ENCODE results near the gene HS2ST1.

HS2ST1 gene

DNA sequence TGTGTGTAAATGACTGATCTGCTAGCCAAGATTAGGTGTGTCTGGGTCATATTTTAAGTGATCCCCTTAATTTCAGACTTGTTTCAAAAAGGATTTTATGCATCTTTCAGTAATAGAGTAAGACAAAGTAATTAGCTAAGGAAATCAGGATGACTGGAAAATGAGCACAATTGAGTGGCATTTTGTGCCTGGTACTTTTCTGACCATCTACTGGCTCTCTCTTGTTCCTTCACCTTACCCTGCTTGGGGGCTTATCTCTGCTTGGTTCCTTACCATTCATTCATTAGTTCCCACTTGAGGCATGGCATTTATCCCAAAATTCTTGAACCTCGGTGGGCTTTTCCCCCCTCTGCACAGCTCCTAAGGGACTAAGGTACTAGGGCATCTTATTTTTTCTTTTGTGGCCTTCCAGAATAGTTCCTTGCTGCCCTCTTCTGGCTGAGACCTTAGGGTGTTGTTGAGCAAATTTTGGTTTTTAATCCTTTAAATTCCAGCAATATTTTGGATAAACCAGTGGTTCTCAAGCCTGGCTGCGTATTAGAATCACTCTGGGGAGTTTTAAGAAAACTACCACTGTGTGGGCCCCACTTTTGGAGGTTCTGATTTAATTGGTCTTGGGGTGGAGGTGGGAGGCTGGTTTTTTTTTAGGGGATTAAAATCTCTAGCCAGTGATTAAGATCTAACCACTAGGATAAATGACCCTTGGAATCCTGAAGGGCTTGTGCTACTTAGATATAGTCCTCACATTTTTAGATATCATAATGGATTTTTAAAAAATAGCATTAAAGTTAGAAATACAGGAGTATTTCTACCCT lies 50.8 kb downstream of the HS2ST1 start:
- Histone ChIP-seq H3K27me3 (replicated peaks in 2 of 5; ENCODE audit: control insufficient read depth in 4 of 5, insufficient read depth in 5 of 5, low read length in 4 of 5) (no peaks in the 10 kb centered on the region), H3K4me3 (ENCODE audit: control insufficient read depth in 1 of 7, extremely low read depth in 1 of 7, insufficient read depth in 4 of 7, low read depth in 2 of 7, low read length in 6 of 7) (no peak overlapping the region), H3K36me3 (ENCODE audit: control insufficient read depth in 4 of 4, insufficient read depth in 4 of 4, low read length in 3 of 4) (no peaks in the 10 kb centered on the region), H3K4me1 (ENCODE audit: control extremely low read depth in 1 of 4, control insufficient read depth in 4 of 4, insufficient read depth in 4 of 4, low read length in 3 of 4) (peaks cover 0 to 3% (median 0%) of the 10 kb centered on the region in 4 experiments), H3K9me3 (ENCODE audit: control extremely low read depth in 1 of 5, control insufficient read depth in 4 of 5, insufficient read depth in 2 of 5, low read depth in 1 of 5, low read length in 4 of 5) (no peaks in the 10 kb centered on the region), H3K27ac (ENCODE audit: insufficient read depth in 1 of 2, low read depth in 1 of 2, low read length in 2 of 2, poor library complexity in 1 of 2, severe bottlenecking in 2 of 2) (no peak overlapping the region)
- ChIA-PET CTCF (interaction anchor here (0.6 to 3.1 kb wide), 15 partner anchors 9 to 175 kb away, joined by 3 to 24 read pairs (median 5); no protein-coding TSS in a partner anchor), POLR2A (interaction anchor here (1.2 kb wide), 1 partner anchor 50 kb away, joined by 3 read pairs; no protein-coding TSS in a partner anchor)
- peak; percentile 38 to 53 (median 43) for DNase-seq
- WGBS (ENCODE audit: insufficient coverage), result 0% methylated on average over 1 of the region's 2 CpGs

DNA sequence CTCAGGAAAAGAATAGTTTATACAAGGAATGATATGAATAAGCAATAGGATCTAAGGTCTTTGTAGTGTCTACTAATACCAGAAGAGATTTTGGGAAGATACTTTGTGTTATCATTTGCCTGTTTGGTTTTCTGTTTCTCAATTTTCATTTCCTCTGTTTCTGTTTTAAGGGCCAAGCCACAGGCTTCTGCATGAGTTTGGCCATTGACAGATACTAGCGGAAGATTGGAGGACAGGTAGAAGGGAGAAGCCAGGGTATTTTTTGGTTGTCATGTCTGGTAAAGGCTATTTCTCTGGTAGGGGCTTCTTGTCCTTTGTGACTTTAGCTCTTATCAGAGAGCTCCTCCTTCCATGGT lies 51.4 kb downstream of the HS2ST1 start:
- Histone ChIP-seq H3K27ac (ENCODE audit: insufficient read depth in 1 of 2, low read depth in 1 of 2, low read length in 2 of 2, poor library complexity in 1 of 2, severe bottlenecking in 2 of 2) (no peak overlapping the region), H3K27me3 (replicated peaks in 2 of 5; ENCODE audit: control insufficient read depth in 4 of 5, insufficient read depth in 5 of 5, low read length in 4 of 5) (no peaks in the 10 kb centered on the region), H3K9me3 (ENCODE audit: control extremely low read depth in 1 of 5, control insufficient read depth in 4 of 5, insufficient read depth in 2 of 5, low read depth in 1 of 5, low read length in 4 of 5) (no peaks in the 10 kb centered on the region), H3K36me3 (ENCODE audit: control insufficient read depth in 4 of 4, insufficient read depth in 4 of 4, low read length in 3 of 4) (no peaks in the 10 kb centered on the region), H3K4me3 (ENCODE audit: control insufficient read depth in 1 of 7, extremely low read depth in 1 of 7, insufficient read depth in 4 of 7, low read depth in 2 of 7, low read length in 6 of 7) (no peak overlapping the region), H3K4me1 (ENCODE audit: control extremely low read depth in 1 of 4, control insufficient read depth in 4 of 4, insufficient read depth in 4 of 4, low read length in 3 of 4) (peaks cover 0 to 3% (median 0%) of the 10 kb centered on the region in 4 experiments)
- ChIA-PET CTCF (interaction anchor here (0.8 to 3.1 kb wide), 6 partner anchors 11 to 140 kb away, joined by 3 to 24 read pairs (median 6); no protein-coding TSS in a partner anchor), POLR2A (no interaction called here)
- no peak for DNase-seq
- WGBS (ENCODE audit: insufficient coverage), result 100% methylated on average over 1 of the region's 1 CpG

DNA sequence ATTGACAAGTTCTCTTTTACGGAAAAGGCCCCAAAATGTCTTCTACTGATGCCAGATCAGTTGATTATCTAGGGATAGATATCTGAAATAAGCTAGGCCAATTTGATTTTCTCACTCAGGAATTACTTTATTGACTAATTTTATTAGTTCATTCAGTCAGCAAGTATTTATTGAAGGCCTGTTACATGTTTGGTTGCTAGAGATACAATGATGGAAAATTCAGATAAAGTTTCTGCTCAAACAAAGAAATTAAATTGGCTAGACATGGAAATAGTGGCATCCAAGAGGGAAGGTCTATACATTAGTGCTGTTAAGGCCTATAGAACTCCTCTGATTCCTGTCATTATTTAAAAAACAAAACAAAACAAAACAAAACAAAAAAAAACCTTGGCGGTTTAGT lies 56.5 kb downstream of the HS2ST1 start:
- POLR2A ChIA-PET, result no interaction called here

DNA sequence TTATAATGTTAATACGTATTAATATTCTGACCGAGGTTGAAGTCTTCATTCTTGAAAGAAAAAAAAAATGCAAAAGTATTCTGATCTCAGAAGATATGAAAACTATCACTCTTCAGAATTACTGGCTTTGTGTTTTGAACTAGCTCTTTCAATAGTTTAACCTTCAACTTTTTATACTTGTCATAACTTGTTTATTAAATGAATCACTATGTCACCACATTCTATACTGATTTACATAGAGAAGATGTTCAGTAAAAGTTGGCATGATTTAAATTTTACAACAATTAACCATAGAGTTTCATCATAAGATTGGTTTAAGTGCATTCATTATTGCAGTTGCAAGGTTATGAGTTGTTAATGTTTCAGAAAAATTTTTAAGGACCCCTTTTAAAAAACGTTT lies 57.3 kb downstream of the HS2ST1 start:
- ChIA-PET CTCF (interaction anchor here (0.6 to 1.6 kb wide), 2 partner anchors 77 to 511 kb away, joined by 3 read pairs; no protein-coding TSS in a partner anchor), POLR2A (interaction anchor here (0.6 kb wide), 1 partner anchor 469 kb away, joined by 7 read pairs; no protein-coding TSS in a partner anchor)

More for the DNA sequence above, 56.5 kb downstream of the HS2ST1 start:
- no peak for DNase-seq
- H3K4me3 ChIP-seq (ENCODE audit: control insufficient read depth in 1 of 7, extremely low read depth in 1 of 7, insufficient read depth in 4 of 7, low read depth in 2 of 7, low read length in 6 of 7), result no peak overlapping the region
- H3K4me1 ChIP-seq (ENCODE audit: control extremely low read depth in 1 of 4, control insufficient read depth in 4 of 4, insufficient read depth in 4 of 4, low read length in 3 of 4), result peaks cover 0 to under 1% (median 0%) of the 10 kb centered on the region in 4 experiments
- CTCF ChIA-PET, result no interaction called here
- WGBS (ENCODE audit: insufficient coverage), result no CpG with 5 or more reads among the region's 2 CpGs
- H3K27me3 ChIP-seq (replicated peaks in 2 of 5; ENCODE audit: control insufficient read depth in 4 of 5, insufficient read depth in 5 of 5, low read length in 4 of 5), result no peaks in the 10 kb centered on the region
- H3K36me3 ChIP-seq (ENCODE audit: control insufficient read depth in 4 of 4, insufficient read depth in 4 of 4, low read length in 3 of 4), result no peaks in the 10 kb centered on the region
- no peaks in the 10 kb centered on the region for H3K9me3 ChIP-seq (ENCODE audit: control extremely low read depth in 1 of 5, control insufficient read depth in 4 of 5, insufficient read depth in 2 of 5, low read depth in 1 of 5, low read length in 4 of 5)
- H3K27ac ChIP-seq (ENCODE audit: insufficient read depth in 1 of 2, low read depth in 1 of 2, low read length in 2 of 2, poor library complexity in 1 of 2, severe bottlenecking in 2 of 2), result no peak overlapping the region

DNA sequence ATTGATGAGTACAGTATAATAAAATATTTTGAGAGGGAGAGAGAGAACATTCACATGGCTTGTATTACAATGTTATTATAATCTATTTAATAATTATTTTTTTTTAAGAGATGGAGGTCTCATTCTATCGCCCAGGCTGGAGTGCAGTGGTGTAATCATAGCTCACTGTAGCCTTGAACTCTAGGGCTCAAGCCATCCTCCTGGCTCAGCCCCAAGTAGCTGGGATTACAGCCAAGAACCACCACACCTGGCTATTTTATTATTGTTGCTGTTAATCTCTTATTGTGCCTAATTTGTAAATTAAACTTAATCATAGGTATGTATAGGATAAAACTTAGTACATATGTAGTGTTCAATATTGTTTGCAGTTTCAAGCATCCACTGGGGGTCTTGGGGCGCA lies 57.8 kb downstream of the HS2ST1 start:
- ChIA-PET CTCF (interaction anchor here (0.6 to 1.6 kb wide), 2 partner anchors 76 to 512 kb away, joined by 3 read pairs; no protein-coding TSS in a partner anchor), POLR2A (interaction anchor here (0.6 kb wide), 1 partner anchor 470 kb away, joined by 7 read pairs; no protein-coding TSS in a partner anchor)
- no peak for DNase-seq
- no peak overlapping the region for H3K27ac ChIP-seq (ENCODE audit: insufficient read depth in 1 of 2, low read depth in 1 of 2, low read length in 2 of 2, poor library complexity in 1 of 2, severe bottlenecking in 2 of 2)
- no peaks in the 10 kb centered on the region for H3K9me3 ChIP-seq (ENCODE audit: control extremely low read depth in 1 of 5, control insufficient read depth in 4 of 5, insufficient read depth in 2 of 5, low read depth in 1 of 5, low read length in 4 of 5)
- no peaks in the 10 kb centered on the region for H3K36me3 ChIP-seq (ENCODE audit: control insufficient read depth in 4 of 4, insufficient read depth in 4 of 4, low read length in 3 of 4)
- no peak overlapping the region for H3K4me3 ChIP-seq (ENCODE audit: control insufficient read depth in 1 of 7, extremely low read depth in 1 of 7, insufficient read depth in 4 of 7, low read depth in 2 of 7, low read length in 6 of 7)
- H3K27me3 ChIP-seq (replicated peaks in 2 of 5; ENCODE audit: control insufficient read depth in 4 of 5, insufficient read depth in 5 of 5, low read length in 4 of 5), result no peaks in the 10 kb centered on the region
- WGBS (ENCODE audit: insufficient coverage), result no CpG with 5 or more reads among the region's 2 CpGs
- H3K4me1 ChIP-seq (ENCODE audit: control extremely low read depth in 1 of 4, control insufficient read depth in 4 of 4, insufficient read depth in 4 of 4, low read length in 3 of 4), result no peaks in the 10 kb centered on the region

More for the DNA sequence above, 57.3 kb downstream of the HS2ST1 start:
- WGBS (ENCODE audit: insufficient coverage), result 100% methylated on average over 1 of the region's 3 CpGs
- no peak for DNase-seq
- Histone ChIP-seq H3K36me3 (ENCODE audit: control insufficient read depth in 4 of 4, insufficient read depth in 4 of 4, low read length in 3 of 4) (no peaks in the 10 kb centered on the region), H3K27ac (ENCODE audit: insufficient read depth in 1 of 2, low read depth in 1 of 2, low read length in 2 of 2, poor library complexity in 1 of 2, severe bottlenecking in 2 of 2) (no peak overlapping the region), H3K9me3 (ENCODE audit: control extremely low read depth in 1 of 5, control insufficient read depth in 4 of 5, insufficient read depth in 2 of 5, low read depth in 1 of 5, low read length in 4 of 5) (no peaks in the 10 kb centered on the region), H3K4me3 (ENCODE audit: control insufficient read depth in 1 of 7, extremely low read depth in 1 of 7, insufficient read depth in 4 of 7, low read depth in 2 of 7, low read length in 6 of 7) (no peak overlapping the region), H3K4me1 (ENCODE audit: control extremely low read depth in 1 of 4, control insufficient read depth in 4 of 4, insufficient read depth in 4 of 4, low read length in 3 of 4) (no peaks in the 10 kb centered on the region), H3K27me3 (replicated peaks in 2 of 5; ENCODE audit: control insufficient read depth in 4 of 5, insufficient read depth in 5 of 5, low read length in 4 of 5) (no peaks in the 10 kb centered on the region)

DNA sequence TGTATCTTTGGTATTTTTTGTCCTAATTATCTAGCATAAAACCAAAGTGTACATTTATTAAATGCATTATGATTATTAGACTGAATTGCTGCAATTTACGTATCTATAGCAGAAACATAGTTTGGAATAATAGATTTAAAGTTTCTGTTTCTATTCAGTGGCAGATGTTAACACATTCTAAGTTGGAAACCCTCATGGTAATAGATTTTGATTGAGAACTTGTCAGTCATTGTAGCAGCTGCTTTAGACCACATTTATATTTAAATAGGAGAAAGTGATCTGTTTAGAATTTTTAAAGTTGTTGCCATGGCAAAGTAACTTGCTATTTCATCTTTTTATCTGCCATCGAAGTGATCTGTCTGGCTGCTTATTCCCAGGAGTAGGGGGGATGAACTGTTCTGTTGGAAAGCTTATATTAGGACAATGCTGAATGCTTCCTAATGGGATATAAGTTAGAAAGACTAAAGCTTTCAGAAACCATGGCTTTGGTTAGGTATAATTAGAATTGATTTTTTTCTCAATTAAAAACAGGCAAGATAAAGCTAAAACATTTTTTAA lies 61.6 kb downstream of the HS2ST1 start:
- Histone ChIP-seq H3K4me1 (ENCODE audit: control extremely low read depth in 1 of 4, control insufficient read depth in 4 of 4, insufficient read depth in 4 of 4, low read length in 3 of 4) (no peaks in the 10 kb centered on the region), H3K4me3 (ENCODE audit: control insufficient read depth in 1 of 7, extremely low read depth in 1 of 7, insufficient read depth in 4 of 7, low read depth in 2 of 7, low read length in 6 of 7) (no peak overlapping the region), H3K27me3 (replicated peaks in 2 of 5; ENCODE audit: control insufficient read depth in 4 of 5, insufficient read depth in 5 of 5, low read length in 4 of 5) (no peaks in the 10 kb centered on the region), H3K9me3 (ENCODE audit: control extremely low read depth in 1 of 5, control insufficient read depth in 4 of 5, insufficient read depth in 2 of 5, low read depth in 1 of 5, low read length in 4 of 5) (no peaks in the 10 kb centered on the region), H3K36me3 (ENCODE audit: control insufficient read depth in 4 of 4, insufficient read depth in 4 of 4, low read length in 3 of 4) (peaks cover 0 to 2% (median 0%) of the 10 kb centered on the region in 4 experiments), H3K27ac (ENCODE audit: insufficient read depth in 1 of 2, low read depth in 1 of 2, low read length in 2 of 2, poor library complexity in 1 of 2, severe bottlenecking in 2 of 2) (no peak overlapping the region)
- ChIA-PET CTCF (interaction anchor here (2.2 kb wide), 1 partner anchor 10 kb away, joined by 8 read pairs; no protein-coding TSS in a partner anchor), POLR2A (no interaction called here)
- no peak for DNase-seq
- WGBS (ENCODE audit: insufficient coverage), result 91% methylated on average over 1 of the region's 2 CpGs

DNA sequence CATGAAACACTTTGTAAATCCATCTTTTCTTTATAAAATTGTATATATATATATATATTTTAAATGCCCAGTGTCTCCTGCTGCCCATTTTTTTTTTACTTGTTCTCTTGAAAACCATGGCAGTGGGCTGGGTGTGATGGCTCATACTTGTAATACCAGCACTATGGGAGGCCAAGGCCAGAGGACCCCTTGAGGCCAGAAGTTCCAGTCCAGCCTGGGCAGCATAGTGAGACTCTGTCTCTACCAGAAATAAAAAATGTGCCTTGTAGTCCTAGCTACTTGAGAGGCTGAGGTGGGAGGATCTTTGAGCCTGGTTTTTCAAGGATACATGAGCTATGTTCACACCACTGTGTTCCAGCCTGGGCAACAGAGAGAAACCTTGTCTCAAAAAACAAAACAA lies 62.2 kb downstream of the HS2ST1 start:
- Histone ChIP-seq H3K27ac (ENCODE audit: insufficient read depth in 1 of 2, low read depth in 1 of 2, low read length in 2 of 2, poor library complexity in 1 of 2, severe bottlenecking in 2 of 2) (no peak overlapping the region), H3K4me3 (ENCODE audit: control insufficient read depth in 1 of 7, extremely low read depth in 1 of 7, insufficient read depth in 4 of 7, low read depth in 2 of 7, low read length in 6 of 7) (no peak overlapping the region), H3K36me3 (ENCODE audit: control insufficient read depth in 4 of 4, insufficient read depth in 4 of 4, low read length in 3 of 4) (peaks cover 0 to 2% (median 0%) of the 10 kb centered on the region in 4 experiments), H3K9me3 (ENCODE audit: control extremely low read depth in 1 of 5, control insufficient read depth in 4 of 5, insufficient read depth in 2 of 5, low read depth in 1 of 5, low read length in 4 of 5) (no peaks in the 10 kb centered on the region), H3K27me3 (replicated peaks in 2 of 5; ENCODE audit: control insufficient read depth in 4 of 5, insufficient read depth in 5 of 5, low read length in 4 of 5) (no peaks in the 10 kb centered on the region), H3K4me1 (ENCODE audit: control extremely low read depth in 1 of 4, control insufficient read depth in 4 of 4, insufficient read depth in 4 of 4, low read length in 3 of 4) (no peaks in the 10 kb centered on the region)
- ChIA-PET CTCF (interaction anchor here (2.2 kb wide), 1 partner anchor 11 kb away, joined by 8 read pairs; no protein-coding TSS in a partner anchor), POLR2A (no interaction called here)
- no peak for DNase-seq
